ENCODE data around the gene CNPPD1.
A peak's percentile ranks its signal among the peaks of the same experiment; 100 is the strongest.
"Not testable (repeated sequence)": the region's sequence is repeated elsewhere in the genome, so short reads cannot be mapped to it uniquely, and the experiment has no call there.

Gene CNPPD1

DNA sequence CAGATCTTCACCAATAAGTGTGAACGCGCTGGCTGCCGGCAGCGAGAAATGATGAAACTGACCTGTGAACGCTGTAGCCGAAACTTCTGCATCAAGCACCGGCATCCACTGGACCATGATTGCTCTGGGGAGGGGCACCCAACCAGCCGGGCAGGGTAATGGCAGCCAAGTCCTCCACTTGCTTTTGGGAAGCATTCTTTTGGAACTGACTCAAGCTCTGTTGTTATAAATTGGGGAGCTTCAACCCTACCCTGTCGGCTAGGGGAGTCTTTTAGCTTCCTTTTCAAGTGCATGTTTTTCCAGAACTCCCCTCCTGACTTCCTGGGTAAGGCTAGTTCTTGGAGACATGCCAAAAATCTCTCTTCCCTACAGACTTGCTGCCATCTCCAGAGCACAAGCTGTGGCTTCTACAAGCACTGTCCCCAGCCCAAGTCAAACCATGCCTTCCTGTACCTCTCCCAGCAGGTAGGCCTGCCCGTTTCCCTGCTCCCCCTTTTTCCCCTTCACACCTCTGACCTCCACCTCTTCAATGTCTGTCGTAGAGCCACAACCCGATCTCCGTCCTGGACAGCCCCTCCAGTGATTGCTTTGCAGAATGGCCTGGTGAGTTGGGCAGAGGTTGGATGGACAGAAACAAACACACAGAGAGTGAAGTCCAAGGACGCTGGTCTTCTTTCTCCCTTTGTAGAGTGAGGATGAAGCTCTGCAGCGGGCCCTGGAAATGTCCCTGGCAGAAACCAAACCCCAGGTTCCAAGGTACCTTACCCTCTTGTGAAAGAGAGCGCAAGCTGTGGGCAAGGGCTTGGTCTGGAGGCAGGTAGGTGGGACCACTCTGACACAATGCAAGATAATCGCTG is 31.4 kb upstream of the CNPPD1 start:
- no peak for DNase-seq (ENCODE audit: low read depth, low spot score)

DNA sequence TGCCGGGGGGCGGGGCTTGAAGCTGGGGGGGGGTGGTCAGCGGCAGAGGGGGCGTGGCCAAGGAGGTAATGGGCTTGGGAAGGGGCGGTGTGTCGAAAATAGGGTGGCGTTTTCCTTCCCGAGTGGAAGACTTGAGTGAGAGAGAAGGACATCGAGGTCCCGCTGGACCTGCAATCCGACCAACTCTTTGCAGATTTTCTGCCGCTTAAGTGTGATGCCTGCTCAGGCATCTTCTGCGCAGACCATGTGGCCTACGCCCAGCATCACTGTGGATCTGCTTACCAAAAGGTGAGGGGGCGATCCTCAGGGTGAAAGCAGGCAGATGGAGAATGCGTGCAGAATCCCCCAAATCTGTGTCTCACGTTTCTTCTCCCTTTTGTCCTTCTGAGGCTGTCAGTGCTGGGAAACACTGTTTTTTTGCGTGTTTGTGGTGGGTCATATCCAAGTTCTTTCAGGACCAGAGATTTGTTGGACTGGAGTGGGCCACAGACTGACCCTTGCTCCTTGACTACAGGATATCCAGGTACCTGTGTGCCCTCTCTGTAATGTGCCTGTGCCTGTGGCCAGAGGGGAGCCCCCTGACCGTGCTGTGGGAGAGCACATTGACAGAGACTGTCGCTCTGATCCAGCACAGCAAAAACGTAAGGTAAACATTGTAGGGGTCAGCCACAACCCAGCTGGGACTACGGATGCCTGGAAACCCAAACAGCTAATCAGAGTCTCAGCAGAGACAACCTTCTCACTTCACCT is 30.6 kb upstream of the CNPPD1 start:
- no peak for DNase-seq (ENCODE audit: low read depth, low spot score)

DNA sequence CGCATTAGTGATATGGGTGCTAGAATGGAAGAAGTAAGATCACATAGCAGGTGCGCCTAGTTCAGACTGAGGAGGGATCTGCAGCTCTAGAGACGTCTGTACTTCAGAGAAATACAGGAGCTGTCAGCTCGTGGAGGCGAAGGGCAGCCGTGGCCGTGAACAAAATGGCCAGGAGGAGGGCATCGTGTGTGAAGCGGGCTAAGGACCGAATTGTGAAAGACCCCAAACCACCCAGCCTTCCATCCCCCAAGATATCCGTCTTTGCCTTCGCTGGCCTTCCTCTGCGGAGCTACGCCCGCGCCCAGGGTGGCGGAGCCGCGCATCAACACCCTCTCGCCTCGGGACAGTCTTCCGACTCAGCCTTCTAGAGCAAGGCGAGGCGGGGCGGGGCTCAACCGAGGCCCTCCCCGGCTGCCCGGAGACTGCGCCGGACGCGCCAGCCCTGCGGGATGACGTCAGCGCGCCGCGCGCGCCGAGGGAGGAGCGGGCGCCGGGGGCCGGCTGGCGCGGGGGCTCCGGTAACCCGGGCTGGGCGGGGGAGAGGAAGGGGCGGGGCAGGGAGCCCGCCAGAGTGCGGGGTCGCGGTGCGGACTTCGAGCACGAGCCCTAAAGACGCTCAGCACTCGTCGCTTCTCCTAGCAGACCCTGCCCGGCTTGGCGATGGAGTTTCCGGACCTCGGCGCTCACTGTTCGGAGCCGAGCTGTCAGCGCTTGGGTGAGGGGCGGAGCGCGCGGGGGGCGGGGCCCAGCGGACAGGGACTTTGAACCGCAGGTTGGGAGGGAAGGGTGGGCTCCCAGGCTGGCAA is 29.8 kb upstream of the CNPPD1 start, which contains the start of gene ZFAND2B:
ZFAND2B (plus strand) TSS at position 455 of the 806 bp plus-strand sequence; CDS start at position 661, 206 bp downstream.
- DNase-seq (ENCODE audit: low read depth, low spot score), result peak; percentile 87

DNA sequence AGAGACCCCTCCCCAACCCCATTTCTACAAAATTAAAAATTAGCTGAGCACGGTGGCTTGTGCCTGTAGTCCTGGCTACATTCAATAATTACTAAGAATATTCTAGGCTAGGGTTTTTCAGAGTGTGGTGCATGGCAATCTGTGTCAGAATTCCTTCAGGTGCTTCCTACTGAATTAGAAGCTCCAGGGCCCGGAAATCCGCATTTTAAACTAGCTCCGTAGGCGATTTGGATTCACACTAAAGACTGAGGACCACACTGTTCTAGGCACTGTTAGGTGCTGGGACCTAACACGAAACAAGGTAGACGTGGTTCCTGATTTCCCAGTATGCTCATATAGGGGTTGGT is 29.2 kb upstream of the CNPPD1 start:
- DNase-seq (ENCODE audit: low read depth, low spot score), result no peak

DNA sequence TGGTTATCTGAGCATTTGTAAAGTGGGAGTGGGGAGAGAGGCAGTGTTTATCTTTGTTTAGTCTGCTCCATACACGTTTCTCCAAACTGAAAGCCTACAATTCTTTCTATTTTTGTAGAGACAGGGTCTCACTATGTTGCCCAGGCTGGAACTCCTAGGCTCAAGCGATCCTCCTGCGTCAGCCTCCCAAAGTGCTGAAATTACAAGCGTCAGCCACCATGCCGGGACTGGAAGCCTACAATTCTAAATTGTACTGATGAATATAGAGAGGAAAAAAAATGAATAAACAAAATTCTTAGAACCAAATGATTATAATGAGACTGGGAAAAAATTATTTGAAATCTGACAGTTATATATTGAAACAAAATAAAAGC is 28.4 kb upstream of the CNPPD1 start:
- DNase-seq (ENCODE audit: low read depth, low spot score), result no peak

DNA sequence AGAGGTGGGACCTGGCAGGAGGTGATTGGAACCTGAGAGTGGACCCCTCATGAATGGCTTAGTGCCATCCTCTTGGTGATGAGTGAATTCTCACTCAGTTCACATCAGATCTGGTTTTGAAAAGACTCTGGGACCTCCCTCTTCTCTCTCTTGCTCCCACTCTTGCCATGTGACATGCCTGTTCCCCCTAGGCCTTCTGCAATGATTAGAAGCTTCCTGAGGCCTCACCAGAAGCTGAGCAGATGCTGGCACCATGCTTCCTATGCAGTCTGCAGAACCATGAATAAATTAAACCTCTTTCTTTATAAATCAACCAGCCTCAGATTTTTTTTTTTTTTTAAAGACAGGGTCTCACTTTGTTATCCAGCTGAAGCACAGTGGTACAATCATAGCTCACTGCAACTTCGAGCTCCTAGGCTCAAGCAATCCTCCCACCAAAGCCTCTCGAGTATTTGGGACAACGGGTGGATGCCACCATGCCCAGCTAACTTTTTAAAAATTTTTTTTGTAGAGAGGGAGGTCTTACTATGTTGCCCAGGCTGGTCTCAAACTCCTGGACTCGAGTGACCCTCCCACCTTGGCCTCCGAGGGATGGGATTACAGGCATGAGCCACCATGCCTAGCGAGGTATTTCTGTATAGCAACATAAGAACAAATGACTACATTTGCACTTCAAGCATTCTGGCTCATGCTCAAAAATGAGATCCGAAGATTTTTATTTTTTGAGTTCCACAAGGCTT is 27.9 kb upstream of the CNPPD1 start:
- no peak for DNase-seq (ENCODE audit: low read depth, low spot score)

DNA sequence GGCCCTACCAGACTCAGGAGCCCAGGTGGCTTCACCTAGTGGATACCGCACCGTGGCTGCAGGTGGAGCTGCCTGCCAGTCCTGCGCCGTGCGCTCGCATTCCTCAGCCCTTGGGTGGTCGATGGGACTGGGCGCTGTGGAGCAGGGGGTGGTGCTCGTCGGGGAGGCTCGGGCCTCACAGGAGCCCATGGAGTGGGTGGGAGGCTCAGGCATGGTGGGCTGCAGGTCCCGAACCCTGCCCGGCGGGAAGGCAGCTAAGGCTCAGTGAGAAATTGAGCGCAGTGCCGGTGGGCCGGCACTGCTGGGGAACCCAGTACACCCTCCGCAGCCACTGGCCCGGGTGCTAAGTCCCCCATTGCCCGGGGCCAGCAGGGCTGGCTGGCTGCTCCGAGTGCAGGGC is 24.6 kb upstream of the CNPPD1 start:
- not testable (repeated sequence) for DNase-seq (ENCODE audit: low read depth, low spot score)

DNA sequence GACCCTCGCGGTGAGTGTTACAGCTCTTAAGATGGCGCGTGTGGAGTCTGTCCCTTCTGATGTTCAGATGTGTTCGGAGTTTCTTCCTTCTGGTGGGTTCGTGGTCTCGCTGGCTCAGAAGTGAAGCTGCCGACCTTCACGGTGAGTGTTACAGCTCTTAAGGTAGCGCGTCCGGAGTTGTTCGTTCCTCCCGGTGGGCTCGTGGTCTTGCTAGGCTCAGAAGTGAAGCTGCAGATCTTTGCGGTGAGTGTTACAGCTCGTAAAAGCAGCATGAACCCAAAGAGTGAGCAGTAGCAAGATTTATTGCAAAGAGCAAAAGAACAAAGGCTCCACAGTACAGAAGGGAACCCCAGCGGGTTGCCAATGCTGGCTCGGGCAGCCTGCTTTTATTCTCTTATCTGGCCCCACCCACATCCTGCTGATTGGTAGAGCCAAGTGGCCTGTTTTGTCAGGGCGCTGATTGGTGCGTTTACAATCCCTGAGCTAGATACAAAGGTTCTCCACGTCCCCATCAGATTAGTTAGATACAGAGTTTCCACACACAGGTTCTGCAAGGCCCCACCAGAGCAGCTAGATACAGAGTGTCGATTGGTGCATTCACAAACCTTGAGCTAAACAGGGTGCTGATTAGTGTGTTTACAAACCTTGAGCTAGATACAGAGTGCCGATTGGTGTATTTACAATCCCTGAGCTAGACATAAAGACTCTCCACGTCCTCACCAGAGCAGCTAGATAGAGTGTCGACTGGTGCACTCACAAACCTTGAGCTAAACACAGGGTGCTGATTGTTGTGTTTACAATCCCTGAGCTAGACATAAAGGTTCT is 24.0 kb upstream of the CNPPD1 start:
- DNase-seq (ENCODE audit: low read depth, low spot score), result not testable (repeated sequence)

DNA sequence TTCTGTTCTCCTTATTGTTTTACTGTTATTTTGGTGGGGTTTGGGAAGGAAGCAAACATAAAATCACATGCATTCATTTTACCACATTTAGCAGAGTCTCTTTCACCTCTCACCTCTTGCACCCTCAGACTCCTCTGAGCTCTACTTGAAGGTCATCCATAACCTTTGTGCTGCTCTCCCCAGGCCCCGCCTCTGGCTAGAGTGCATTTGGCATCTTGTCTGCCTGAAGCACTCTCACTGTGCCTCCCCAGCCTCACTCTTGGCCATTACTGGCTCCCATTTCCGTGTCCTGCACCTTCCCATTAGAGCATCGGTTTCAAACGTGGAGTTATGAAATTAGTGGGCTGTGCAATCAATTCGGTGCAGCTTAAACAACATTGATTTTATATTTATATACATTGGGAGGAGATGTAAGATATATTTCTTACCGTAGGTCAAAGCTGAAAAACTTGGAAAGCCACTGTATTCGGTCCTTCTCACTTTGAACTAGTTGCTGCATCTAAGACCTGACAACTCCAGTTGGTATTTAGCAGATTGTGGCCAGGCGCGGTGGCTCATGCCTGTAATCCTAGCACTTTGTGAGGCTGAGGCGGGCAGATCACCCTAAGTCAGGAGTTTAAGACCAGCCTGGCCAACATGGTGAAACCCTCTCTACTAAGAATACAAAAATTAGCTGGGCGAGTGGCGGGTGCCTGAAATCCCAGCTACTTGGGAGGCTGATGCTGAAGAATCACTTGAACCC is 22.9 kb upstream of the CNPPD1 start:
- DNase-seq (ENCODE audit: low read depth, low spot score), result no peak

DNA sequence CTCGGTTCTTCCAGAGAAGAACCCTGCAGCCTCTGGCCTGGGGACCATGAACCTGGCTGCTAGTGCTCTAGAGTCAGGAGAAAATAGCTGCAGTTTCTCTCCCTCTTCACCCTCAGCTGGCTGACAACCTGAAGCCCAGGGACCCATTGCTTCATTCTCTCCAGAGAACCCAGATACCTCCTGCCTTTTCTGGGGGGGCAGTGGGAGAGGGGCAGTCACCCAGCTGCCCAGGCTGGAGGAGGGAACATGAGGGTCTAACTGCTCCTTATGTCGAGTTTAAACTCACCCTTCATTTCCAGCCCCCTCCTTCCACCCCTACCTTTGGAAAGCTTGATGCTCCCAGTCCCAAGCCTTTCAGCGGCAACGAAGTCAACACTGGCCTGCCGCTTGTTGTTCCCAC is 22.2 kb upstream of the CNPPD1 start:
- DNase-seq (ENCODE audit: low read depth, low spot score), result no peak

DNA sequence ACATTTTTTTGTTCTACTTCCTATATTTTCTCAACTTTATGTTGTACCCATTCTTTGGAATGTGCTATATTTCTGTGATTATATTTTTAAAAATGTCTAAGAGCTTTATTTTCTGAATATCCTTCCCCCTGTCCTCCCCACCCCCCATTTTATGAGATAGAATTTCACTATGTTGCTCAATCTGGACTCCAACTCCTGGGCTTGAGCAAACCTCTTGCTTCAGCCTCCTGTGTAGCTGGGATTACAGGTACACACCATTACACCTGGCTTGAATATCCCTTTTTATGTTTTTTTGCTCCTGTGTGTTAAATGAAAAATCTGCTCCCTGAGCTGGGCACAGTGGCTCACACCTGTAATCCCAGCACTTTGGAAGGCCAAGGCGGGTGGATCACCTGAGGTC is 20.7 kb upstream of the CNPPD1 start:
- no peak for DNase-seq (ENCODE audit: low read depth, low spot score)

DNA sequence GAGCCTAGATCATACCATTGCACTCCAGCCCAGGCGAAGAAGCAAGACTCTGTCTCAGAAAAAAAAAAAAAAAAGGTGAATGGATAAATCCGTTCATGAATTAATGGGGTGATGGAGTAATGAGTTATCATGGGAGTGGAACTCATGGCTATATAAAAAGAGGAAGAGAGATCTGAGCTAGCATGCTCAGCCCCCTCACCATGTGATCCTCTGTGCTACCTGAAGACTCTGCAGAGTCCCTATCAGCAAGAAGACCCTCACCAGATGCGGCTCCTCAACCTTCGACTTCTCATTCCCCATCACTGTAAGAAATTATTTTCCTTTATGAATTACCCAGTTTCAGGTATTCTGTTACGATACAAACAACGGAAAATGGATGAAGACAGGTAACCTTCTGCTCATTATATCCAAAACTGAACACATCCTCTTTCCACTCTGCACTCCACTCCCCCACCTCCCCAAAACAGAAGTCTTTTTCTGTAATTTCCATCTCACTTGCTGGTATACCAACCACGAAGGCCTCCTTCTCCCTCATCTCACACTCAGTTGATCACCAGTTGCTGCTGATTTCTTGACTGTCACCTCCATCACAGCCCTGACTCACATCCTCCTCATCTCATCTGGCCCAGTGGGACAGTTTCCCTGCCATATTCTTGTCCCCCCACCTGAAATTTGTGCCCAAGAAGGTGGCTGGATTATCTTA is 10.2 kb upstream of the CNPPD1 start:
- DNase-seq (ENCODE audit: low read depth, low spot score), result no peak

DNA sequence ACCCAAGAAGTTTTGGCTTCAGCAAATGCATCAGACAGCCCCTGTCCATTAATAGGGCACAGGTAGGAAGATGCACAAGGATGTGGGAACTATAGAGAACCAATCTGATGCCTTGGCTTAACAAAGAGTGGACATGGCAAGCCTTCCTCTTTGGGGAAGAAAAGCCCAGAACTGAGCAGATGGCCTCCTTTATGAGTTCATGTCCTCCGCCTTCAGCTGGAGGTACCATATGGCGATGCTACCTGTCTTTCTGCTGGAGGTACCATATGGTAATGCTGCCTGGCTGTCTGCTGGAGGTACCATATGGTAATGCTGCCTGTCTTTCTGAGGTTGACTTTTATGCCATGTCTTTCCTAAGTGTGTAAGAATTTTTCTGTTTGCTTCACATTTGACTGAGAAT is 7.4 kb upstream of the CNPPD1 start:
- DNase-seq (ENCODE audit: low read depth, low spot score), result no peak

DNA sequence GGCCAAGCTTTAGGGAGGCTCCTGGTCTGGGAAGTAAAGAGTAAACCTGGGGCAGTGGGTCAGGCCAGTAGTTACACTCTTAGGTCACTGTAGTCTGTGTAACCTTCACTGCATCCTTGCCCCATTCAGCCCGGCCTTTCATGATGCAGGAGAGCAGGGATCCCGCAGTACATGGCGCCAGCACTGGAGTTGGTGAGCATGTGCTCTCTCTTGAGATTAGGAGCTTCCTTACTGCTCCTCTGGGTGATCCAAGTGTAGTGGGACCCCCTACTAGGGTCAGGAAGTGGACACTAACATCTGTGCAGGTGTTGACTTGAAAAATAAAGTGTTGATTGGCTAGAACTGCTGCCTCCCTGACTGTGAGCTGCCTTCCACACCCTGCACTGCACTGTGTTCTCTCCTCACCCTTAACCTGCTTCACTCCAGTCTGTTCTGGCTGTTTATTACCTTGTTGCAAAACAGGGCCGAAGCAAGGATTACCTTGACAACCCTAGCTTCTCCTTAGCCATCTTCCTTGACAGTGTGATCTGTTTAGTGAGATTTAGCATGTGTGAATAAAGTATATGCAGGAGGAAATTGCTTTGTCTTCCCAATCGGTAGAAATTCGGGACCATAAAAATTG is 6.5 kb upstream of the CNPPD1 start:
- no peak for DNase-seq (ENCODE audit: low read depth, low spot score)

DNA sequence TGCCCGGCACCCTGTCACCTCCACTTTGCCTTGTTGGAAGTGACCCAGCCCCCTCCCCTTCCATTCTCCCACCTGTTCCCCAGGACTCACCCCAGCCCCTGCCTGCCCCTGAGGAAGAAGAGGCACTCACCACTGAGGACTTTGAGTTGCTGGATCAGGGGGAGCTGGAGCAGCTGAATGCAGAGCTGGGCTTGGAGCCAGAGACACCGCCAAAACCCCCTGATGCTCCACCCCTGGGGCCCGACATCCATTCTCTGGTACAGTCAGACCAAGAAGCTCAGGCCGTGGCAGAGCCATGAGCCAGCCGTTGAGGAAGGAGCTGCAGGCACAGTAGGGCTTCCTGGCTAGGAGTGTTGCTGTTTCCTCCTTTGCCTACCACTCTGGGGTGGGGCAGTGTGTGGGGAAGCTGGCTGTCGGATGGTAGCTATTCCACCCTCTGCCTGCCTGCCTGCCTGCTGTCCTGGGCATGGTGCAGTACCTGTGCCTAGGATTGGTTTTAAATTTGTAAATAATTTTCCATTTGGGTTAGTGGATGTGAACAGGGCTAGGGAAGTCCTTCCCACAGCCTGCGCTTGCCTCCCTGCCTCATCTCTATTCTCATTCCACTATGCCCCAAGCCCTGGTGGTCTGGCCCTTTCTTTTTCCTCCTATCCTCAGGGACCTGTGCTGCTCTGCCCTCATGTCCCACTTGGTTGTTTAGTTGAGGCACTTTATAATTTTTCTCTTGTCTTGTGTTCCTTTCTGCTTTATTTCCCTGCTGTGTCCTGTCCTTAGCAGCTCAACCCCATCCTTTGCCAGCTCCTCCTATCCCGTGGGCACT is 5.8 kb upstream of the CNPPD1 start:
- DNase-seq (ENCODE audit: low read depth, low spot score), result no peak

DNA sequence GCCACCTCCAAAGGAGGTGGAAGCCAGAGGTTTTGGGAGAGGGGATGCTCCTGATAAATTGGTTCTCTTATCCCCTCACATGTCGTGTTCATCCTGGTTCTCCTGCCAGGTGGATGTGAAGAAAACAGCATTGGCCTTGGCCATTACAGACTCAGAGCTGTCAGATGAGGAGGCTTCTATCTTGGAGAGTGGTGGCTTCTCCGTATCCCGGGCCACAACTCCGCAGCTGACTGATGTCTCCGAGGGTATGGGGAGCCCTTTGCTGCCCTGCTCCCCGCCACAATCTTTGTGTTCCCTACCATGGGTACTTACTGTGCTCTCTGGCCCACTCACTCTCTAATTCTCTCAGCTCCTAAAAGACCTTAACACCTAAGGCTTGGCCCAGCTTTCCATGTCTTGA is 4.8 kb upstream of the CNPPD1 start:
- no peak for DNase-seq (ENCODE audit: low read depth, low spot score)

DNA sequence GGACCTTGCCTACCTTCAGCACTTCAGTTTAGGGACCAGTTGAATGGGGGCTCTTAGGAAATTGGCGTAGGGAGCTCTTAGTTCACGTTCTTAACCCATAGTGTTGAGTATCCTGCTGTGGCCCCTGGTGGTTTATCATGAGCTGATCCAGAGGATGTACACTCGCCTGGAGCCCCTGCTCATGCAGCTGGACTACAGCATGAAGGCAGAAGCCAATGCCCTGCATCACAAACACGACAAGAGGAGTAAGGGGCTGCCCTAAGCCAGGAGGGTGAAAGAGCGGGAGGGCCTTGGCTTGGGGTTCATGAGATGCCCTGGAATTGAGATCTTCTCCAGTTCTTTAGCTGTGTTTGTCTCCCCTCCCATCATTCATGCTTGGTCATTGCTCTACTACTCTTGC is 4.2 kb upstream of the CNPPD1 start:
- no peak for DNase-seq (ENCODE audit: low read depth, low spot score)
